IMR-90 (cell line): Measurements from ENCODE around the gene PACS1. TPM values are rescaled to one million over a fixed set of nuclear protein-coding genes. Genes with fewer than 3 reads are reported as not detected.

Experiments used
- ATAC-seq: fragments of 200-7000 bp; cut with Tn5 transposase; 2 replicates; pipeline ENCODE4 v1.9.1; 2020; ENCODE audit warnings: low read depth, mild to moderate bottlenecking, moderate library complexity
- BruUV-seq: library from RNA; stranded (reverse); fragments of 400-500 nt; replicated peaks from 2 replicates; lab custom pipeline; 2021; lab: Mats Ljungman, UMichigan
- CTCF ChIA-PET: fragments of 300-600 bp; formaldehyde crosslinking; extraction: SDS; loops from one replicate; lab custom pipeline; 2021; ENCODE audit warnings: antibody characterized with exemption; lab: Yijun Ruan, JAX
- POLR2A ChIA-PET: fragments of 300-600 bp; sonication (Branson Sonifier 250); formaldehyde crosslinking; loops from one replicate; lab custom pipeline; 2022; ENCODE audit warnings: antibody characterized with exemption; ENCODE audit not compliant: unreplicated experiment; lab: Charles Lee
- DNase-seq: peaks from one replicate; pipeline ENCODE4 v3.0.0; 2013
- H2AFZ ChIP-seq: replicated peaks from 2 replicates; pipeline ENCODE3; 2013; ENCODE audit warnings: low read length, mild to moderate bottlenecking; ENCODE audit not compliant: poor library complexity
- H2AK5ac ChIP-seq: 2 replicates; pipeline ENCODE4 v1.6.1; 2013; ENCODE audit warnings: low read depth, low read length, inconsistent platforms
- H2AK9ac ChIP-seq: replicated peaks from 2 replicates; pipeline ENCODE3; 2013; ENCODE audit warnings: mild to moderate bottlenecking, low read depth, low read length, moderate library complexity; ENCODE audit not compliant: poor library complexity
- H2BK120ac ChIP-seq: 2 replicates; pipeline ENCODE4 v1.6.1; 2013; ENCODE audit warnings: low read depth, low read length, inconsistent platforms
- H2BK15ac ChIP-seq: 3 replicates; pipeline ENCODE4 v1.6.1; 2013; ENCODE audit warnings: low read depth, low read length, inconsistent platforms
- H2BK20ac ChIP-seq: 2 replicates; pipeline ENCODE4 v1.6.1; 2013; ENCODE audit warnings: low read depth, mild to moderate bottlenecking, inconsistent platforms, low read length, moderate library complexity
- H2BK5ac ChIP-seq: 2 replicates; pipeline ENCODE4 v1.6.1; 2013; ENCODE audit warnings: mild to moderate bottlenecking, low read depth, low read length, inconsistent platforms; ENCODE audit not compliant: poor library complexity, severe bottlenecking
- H3K14ac ChIP-seq: replicated peaks from 2 replicates; pipeline ENCODE4 v1.6.1; 2013; ENCODE audit warnings: low read depth, low read length, inconsistent platforms
- H3K18ac ChIP-seq: 2 replicates; pipeline ENCODE4 v1.6.1; 2013; ENCODE audit warnings: low read depth, low read length, control low read depth
- H3K23ac ChIP-seq: 2 replicates; pipeline ENCODE4 v1.6.1; 2013; ENCODE audit warnings: low read depth, low read length, inconsistent platforms
- H3K27ac ChIP-seq: 2 replicates; pipeline ENCODE4 v1.5.1; 2013; ENCODE audit warnings: mild to moderate bottlenecking, control low read depth, low read length; ENCODE audit not compliant: insufficient read depth
- H3K27me3 ChIP-seq: 2 replicates; pipeline ENCODE4 v1.6.1; 2013; ENCODE audit warnings: low read length; ENCODE audit not compliant: control insufficient read depth, insufficient read depth
- H3K36me3 ChIP-seq: 2 replicates; pipeline ENCODE4 v1.6.1; 2013; ENCODE audit warnings: low read length, mixed read lengths; ENCODE audit not compliant: control insufficient read depth, insufficient read depth
- H3K4ac ChIP-seq: 2 replicates; pipeline ENCODE4 v1.6.1; 2013; ENCODE audit warnings: low read depth, low read length, inconsistent platforms
- H3K4me1 ChIP-seq: 2 replicates; pipeline ENCODE4 v1.6.1; 2013; ENCODE audit warnings: low read length, mixed read lengths; ENCODE audit not compliant: control insufficient read depth, insufficient read depth
- H3K4me2 ChIP-seq: 2 replicates; pipeline ENCODE4 v1.6.1; 2013; ENCODE audit warnings: low read depth, mild to moderate bottlenecking, control low read depth, low read length, moderate library complexity
- H3K4me3 ChIP-seq: 2 replicates; pipeline ENCODE4 v1.5.1; 2013; ENCODE audit warnings: low read depth, mild to moderate bottlenecking, control low read depth, low read length, moderate library complexity; ENCODE audit not compliant: insufficient read depth
- H3K56ac ChIP-seq: 2 replicates; pipeline ENCODE4 v1.6.1; 2013; ENCODE audit warnings: low read length, inconsistent platforms; ENCODE audit not compliant: insufficient read depth; ENCODE audit errors: extremely low read depth
- H3K79me1 ChIP-seq, 2 experiments: 2 replicates each; pipeline ENCODE4 v1.6.1; 2013; ENCODE audit warnings: low read length in 2 of 2, inconsistent platforms in 1 of 2, low read depth in 1 of 2
- H3K9ac ChIP-seq: 2 replicates; pipeline ENCODE4 v1.6.1; 2013; ENCODE audit warnings: low read depth, low read length, control low read depth
- H3K9me1 ChIP-seq: 2 replicates; pipeline ENCODE4 v1.6.1; 2013; ENCODE audit warnings: low read length, inconsistent platforms; ENCODE audit not compliant: insufficient read depth
- H3K9me3 ChIP-seq: 2 replicates; pipeline ENCODE4 v1.6.1; 2013; ENCODE audit warnings: low read length; ENCODE audit not compliant: control insufficient read depth, insufficient read depth
- H4K20me1 ChIP-seq: 2 replicates; pipeline ENCODE4 v1.6.1; 2013; ENCODE audit warnings: low read length, inconsistent platforms; ENCODE audit not compliant: insufficient read depth
- H4K5ac ChIP-seq: 2 replicates; pipeline ENCODE4 v1.6.1; 2013; ENCODE audit warnings: mild to moderate bottlenecking, low read depth, low read length, control low read depth
- H4K8ac ChIP-seq, 2 experiments: 2 replicates each; pipeline ENCODE4 v1.6.1; 2013; ENCODE audit warnings: low read depth in 2 of 2, low read length in 2 of 2, control low read depth in 1 of 2, inconsistent platforms in 1 of 2
- H4K91ac ChIP-seq: 2 replicates; pipeline ENCODE4 v1.6.1; 2013; ENCODE audit warnings: low read depth, low read length, inconsistent platforms; ENCODE audit not compliant: insufficient read depth
- BHLHE40 ChIP-seq: fragments of 150-350 bp; IDR thresholded peaks from 2 replicates; pipeline ENCODE4 v1.6.1; 2016; ENCODE audit warnings: mild to moderate bottlenecking, low read depth, low read length
- CTCF ChIP-seq: conservative IDR thresholded peaks from 2 replicates; pipeline ENCODE4 v1.5.1; 2012; ENCODE audit warnings: mild to moderate bottlenecking, low read depth, low read length, improper control_type of control experiment
- FOS ChIP-seq: fragments of 150-350 bp; IDR thresholded peaks from 2 replicates; pipeline ENCODE4 v1.6.1; 2016; ENCODE audit warnings: low read depth, low read length
- MAZ ChIP-seq: IDR thresholded peaks from 2 replicates; pipeline ENCODE4 v1.6.1; 2012; ENCODE audit warnings: low read depth, mild to moderate bottlenecking, low read length, improper control_type of control experiment, moderate library complexity, borderline replicate concordance
- MXI1 ChIP-seq: IDR thresholded peaks from 2 replicates; pipeline ENCODE4 v1.6.1; 2012; ENCODE audit warnings: low read depth, mild to moderate bottlenecking, low read length, moderate library complexity, borderline replicate concordance
- POLR2A ChIP-seq: IDR thresholded peaks from 2 replicates; pipeline ENCODE4 v1.6.1; 2012; ENCODE audit warnings: mild to moderate bottlenecking, low read depth, low read length
- RAD21 ChIP-seq: IDR thresholded peaks from 2 replicates; pipeline ENCODE4 v1.6.1; 2012; ENCODE audit warnings: low read length, improper control_type of control experiment
- RCOR1 ChIP-seq: IDR thresholded peaks from 2 replicates; pipeline ENCODE4 v1.6.1; 2012; ENCODE audit warnings: mild to moderate bottlenecking, low read length, improper control_type of control experiment; ENCODE audit not compliant: insufficient replicate concordance
- RFX5 ChIP-seq: IDR thresholded peaks from 2 replicates; pipeline ENCODE4 v1.8.0; 2012; ENCODE audit warnings: low read depth, mild to moderate bottlenecking, low read length, moderate library complexity
- SMC3 ChIP-seq: fragments of 150-350 bp; IDR thresholded peaks from 2 replicates; pipeline ENCODE4 v1.6.1; 2016; ENCODE audit warnings: low read depth, mild to moderate bottlenecking, antibody characterized with exemption, low read length, moderate library complexity
- WGBS, 2 experiments: methylation state at CpG; one replicate each; pipeline versions ENCODE4 v1.1.5 to v1.1.7; 2013; ENCODE audit warnings: missing lambda C conversion rate in 2 of 2; ENCODE audit not compliant: insufficient read length in 1 of 2; ENCODE audit errors: extremely low coverage in 2 of 2; 5-methylcytosine and 5-hydroxymethylcytosine counted together
- dilution Hi-C: fragments of 300-500 bp; cut with HindIII; formaldehyde crosslinking; loops from one replicate; pipeline ENCODE4 v1.14.3; 2018; ENCODE audit warnings: low sequenced_read_pairs; ENCODE audit not compliant: unreplicated experiment
- in situ Hi-C: fragments of 300-500 bp; cut with MboI; formaldehyde crosslinking; loops from 3 replicates; pipeline ENCODE4 v1.14.3; 2019; ENCODE audit warnings: low sequenced_read_pairs, inconsistent platforms, mixed read lengths
- intact Hi-C: fragments of 100-400 bp; cut with micrococcal nuclease; formaldehyde crosslinking; loops from 2 replicates; pipeline ENCODE4 v1.10.0; 2022
- polyA plus RNA-seq, 3 experiments: library from polyadenylated mRNA; depleted of rRNA; stranded (reverse); fragments of >200 nt; gene quantifications; 2 replicates each; pipeline ENCODE4 v1.2.3, GENCODE V29; 2012; ENCODE audit warnings: low replicate concordance in 1 of 3
- total RNA-seq: library from RNA; depleted of rRNA; stranded (reverse); fragments of >200 nt; gene quantifications from 2 replicates; pipeline ENCODE4 v1.2.3, GENCODE V29; 2012

Gene PACS1
- total and polyA plus RNA-seq, 2 of the 4 experiments (the other 2 are of a cell fraction) = 7.3 to 32.0 TPM

DNA sequence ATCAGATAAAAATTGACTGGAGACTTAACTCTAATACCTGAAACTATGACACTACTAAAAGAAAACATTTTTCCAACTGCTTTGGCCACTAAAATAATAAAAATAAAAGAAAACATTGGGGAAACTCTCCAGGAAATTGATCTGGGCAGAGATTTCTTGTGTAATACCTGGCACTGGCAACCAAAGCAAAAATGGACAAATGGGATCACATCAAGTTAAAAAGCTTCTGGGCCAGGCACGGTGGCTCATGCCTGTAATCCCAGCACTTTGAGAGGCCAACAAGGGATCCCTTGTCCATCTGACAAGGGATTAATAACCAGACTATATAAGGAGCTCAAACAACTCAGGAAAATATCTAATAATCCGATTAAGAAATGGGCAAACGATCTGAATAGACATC is 133.8 kb downstream of the PACS1 start:
- no peak for TF ChIP-seq FOS
- no peak for TF ChIP-seq CTCF
- no peak for TF ChIP-seq MXI1
- no peak for TF ChIP-seq SMC3
- TF ChIP-seq MAZ = no peak
- no peak for TF ChIP-seq RAD21
- TF ChIP-seq RCOR1 = no peak
- no peak for TF ChIP-seq BHLHE40
- no peak for TF ChIP-seq RFX5
- TF ChIP-seq POLR2A = no peak
- Histone ChIP-seq H2BK15ac (no peak overlapping the region), H2BK20ac (no peak overlapping the region), H3K9me3 (peaks cover 8% of the 10 kb centered on the region), H2BK120ac (no peak overlapping the region), H2BK5ac (no peak overlapping the region), H3K18ac (no peak overlapping the region), H4K20me1 (no peaks in the 10 kb centered on the region), H2AK5ac (no peak overlapping the region), H3K23ac (no peak overlapping the region), H3K79me1 (peaks cover under 1 to 3% of the 10 kb centered on the region in 2 experiments; a peak in 1 of 4 replicates), H3K27ac (no peak overlapping the region), H3K4me2 (no peak overlapping the region), H3K4ac (no peak overlapping the region), H3K4me1 (no peaks in the 10 kb centered on the region), H3K36me3 (peaks cover 2% of the 10 kb centered on the region; the same call in 1 of the 2 replicates), H3K14ac (no peak overlapping the region), H2AK9ac (no peak overlapping the region), H3K27me3 (no peaks in the 10 kb centered on the region), H3K4me3 (no peak overlapping the region), H4K5ac (no peak overlapping the region), H2AFZ (no peak overlapping the region), H3K56ac (no peak overlapping the region), H3K9ac (no peak overlapping the region), H4K8ac (no peak overlapping the region), H4K91ac (no peak overlapping the region), H3K9me1 (no peaks in the 10 kb centered on the region; the same call in 1 of the 2 replicates)
- no TSS peak for BruUV-seq
- ATAC-seq = no peak
- ChIA-PET POLR2A (no interaction called here), CTCF (no interaction called here)
- WGBS, 2 experiments = 100% methylated on average over 1 of the region's 3 CpGs; no CpG with 5 or more reads in 1 of the 2 experiments
- in situ Hi-C loops (no loop called here), intact Hi-C loops (loop anchor here (10.0 kb wide), 1 partner anchor 119 kb away; no protein-coding TSS in a partner anchor), dilution Hi-C loops (no loop called here)
- no peak for DNase-seq
